ENCODE measurements around the gene SLC6A8.

Gene SLC6A8

DNA sequence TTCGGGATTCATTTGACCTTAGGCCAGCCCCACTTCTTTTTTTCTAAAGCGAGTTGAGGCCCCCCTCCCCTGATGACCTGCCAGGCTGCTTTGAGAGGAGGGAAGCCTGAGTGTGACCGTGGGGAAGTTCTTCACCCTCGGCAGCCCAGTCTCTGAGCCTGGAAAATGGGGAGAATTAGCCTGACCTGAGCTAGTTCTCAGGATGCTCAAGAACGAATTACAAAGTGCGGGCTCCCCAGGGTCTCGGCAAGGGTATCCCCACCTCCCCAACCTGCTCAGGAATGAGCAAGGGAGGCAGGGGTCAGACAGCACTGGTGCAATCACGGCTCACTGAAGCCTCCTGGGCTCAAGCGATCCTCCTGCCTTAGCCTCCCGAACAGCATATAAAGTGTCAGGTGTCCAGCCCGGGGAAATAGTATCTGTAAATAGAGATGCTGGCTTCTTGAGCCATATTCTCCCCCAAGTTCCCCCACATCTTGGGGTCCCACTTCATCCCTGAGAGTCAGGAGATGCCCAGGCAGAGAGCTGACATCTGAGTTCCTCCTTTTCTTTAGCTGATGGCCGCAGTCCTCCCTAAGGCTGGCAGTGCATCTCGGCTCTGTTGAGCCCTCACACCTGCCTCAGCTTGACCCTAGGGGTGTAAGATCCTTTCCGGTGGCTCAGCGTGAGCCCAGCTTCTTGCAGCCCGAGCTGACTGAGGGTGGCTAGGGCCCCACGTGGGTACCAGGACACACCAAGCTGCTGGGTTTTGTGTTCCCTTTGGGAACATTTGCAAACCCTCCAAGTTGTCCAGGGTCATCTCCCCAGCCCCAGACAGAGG is 39.2 kb upstream of the SLC6A8 start:
- no peak for DNase-seq

GRCh38 chrX:153649178-153649914 is 38.4 kb upstream of the SLC6A8 start:
- peak; percentile 61 for DNase-seq

GRCh38 chrX:153649915-153650782 is 37.6 kb upstream of the SLC6A8 start:
- DNase-seq = no peak

- DNase-seq = no peak
These were observed 36.8 kb upstream of the SLC6A8 start for GRCh38 chrX:153650959-153651358.

GRCh38 chrX:153651540-153652079 is 36.1 kb upstream of the SLC6A8 start:
- DNase-seq = no peak

GRCh38 chrX:153653556-153653955 is 34.2 kb upstream of the SLC6A8 start:
- DNase-seq = no peak

- DNase-seq = no peak
These were observed 30.6 kb upstream of the SLC6A8 start for GRCh38 chrX:153657161-153657560.

DNA sequence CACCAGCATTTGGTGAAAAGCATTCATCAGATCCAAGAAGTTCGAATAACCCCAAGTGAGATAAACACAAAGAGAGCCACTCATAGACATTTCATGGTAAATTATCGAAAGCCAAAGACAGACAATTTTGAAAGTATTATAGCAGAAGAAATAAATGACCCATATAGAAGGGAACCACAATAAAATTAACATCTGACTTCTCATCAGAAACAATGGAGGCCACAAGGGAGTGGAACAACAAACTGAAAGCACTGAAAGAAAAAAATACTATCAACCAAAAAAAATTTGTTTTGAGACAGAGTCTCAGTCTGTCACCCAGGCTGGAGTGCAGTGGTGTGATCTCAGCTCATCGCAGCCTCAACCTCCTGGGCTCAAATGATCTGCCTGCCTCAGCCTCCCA is 28.5 kb upstream of the SLC6A8 start:
- no peak for DNase-seq

- DNase-seq = peak; percentile 13
These were observed 25.5 kb upstream of the SLC6A8 start for GRCh38 chrX:153662266-153662665.

- DNase-seq = no peak
These were observed 21.9 kb upstream of the SLC6A8 start for GRCh38 chrX:153665726-153666306.

DNA sequence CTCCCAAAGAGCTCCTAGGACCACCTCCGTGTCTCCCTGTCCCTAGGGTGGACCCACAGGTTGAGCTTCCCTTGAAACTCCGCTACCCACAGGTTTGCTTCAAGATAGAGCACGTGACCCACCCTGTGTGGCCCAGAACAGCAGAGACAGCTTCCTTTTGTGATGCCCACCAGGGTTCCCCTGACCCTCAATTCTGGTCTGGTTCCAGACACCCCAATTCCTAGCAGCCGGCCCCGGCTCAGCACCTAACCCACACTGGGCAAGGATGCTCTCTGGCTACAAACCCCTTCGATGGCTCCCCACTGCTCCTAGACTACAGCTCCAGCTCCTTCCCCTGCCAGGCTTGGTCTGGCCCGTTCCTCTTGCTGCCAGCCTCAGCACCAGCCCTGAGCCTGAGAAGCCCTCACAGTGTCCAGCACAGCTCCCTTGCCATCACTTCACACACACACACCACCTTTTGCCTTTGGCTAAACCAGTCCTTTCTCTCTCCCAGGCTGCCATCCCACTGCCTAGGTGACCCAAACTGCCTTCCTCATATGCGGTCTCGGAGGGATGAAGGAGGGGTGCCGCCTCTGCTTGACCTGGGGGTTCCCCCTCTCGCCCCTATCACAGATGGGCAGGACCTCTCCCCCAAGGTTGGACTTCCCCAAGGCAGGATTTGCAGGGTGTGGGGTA is 20.3 kb upstream of the SLC6A8 start:
- DNase-seq = no peak

DNA sequence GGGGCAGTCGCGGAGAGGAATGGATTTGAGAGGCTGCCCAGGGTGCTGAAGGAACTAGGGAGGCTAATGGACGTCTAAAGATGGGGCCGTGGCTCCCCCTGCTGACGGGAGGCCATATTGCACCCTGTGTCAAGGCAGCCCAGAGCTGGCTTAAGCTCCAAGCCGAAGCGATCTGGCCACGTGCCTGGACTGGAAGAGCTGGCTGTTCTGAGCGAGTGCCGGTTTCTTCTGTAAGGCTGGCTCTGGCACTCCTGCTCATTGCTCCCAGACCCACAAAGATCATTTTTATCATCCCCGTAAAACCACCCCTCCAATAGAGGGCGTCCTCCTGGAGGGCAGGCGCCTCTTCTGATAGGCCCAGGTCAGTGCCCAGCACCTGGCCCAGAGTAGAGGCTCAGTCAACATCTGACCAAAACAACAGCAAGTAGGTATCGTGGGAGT is 19.8 kb upstream of the SLC6A8 start:
- DNase-seq = peak; percentile 75

GRCh38 chrX:153668423-153669173 is 19.1 kb upstream of the SLC6A8 start:
- no peak for DNase-seq

- no peak for DNase-seq
These were observed 18.4 kb upstream of the SLC6A8 start for GRCh38 chrX:153669174-153669890.

- DNase-seq = no peak
These were observed 17.6 kb upstream of the SLC6A8 start for GRCh38 chrX:153669901-153670731.

DNA sequence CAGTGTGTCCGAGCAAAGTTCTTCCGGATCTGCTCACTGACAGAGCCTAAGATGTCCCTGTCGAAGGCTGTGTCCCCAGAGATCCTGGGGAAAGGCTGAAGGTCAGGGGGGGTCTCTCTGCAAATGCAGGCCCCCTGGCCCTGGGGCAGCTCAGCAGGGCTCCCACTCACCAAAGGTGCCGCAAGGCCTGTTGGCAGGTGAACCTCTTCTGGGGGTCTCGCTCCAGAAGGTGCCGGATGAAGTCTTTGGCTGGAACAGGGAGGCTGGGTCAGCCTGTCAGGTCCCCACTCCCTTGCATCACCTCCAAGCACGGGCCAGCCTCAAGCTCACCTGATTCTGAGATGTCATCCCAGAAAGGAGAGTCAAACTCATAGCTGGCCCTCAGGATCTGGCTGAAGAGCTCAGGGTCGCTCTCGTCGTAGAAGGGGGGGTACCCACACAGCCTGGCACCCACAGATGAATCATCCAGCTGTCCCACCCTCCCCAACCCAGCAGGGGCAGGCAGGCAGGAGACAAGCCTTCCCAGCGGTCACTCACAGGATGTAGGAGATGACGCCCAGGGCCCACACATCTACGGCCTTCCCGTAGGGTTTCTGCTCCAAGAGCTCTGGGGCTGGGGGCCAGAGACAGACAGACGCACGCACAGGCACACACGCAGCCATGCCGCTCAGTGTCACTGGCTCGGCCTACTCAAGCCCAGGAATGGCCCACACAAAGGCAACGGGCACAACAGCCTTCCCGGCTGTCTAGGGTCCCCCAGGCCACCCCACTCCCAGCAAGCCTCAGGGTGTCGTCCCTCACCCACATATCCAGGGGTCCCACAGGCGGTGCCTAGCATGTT is 16.8 kb upstream of the SLC6A8 start:
- no peak for DNase-seq

DNA sequence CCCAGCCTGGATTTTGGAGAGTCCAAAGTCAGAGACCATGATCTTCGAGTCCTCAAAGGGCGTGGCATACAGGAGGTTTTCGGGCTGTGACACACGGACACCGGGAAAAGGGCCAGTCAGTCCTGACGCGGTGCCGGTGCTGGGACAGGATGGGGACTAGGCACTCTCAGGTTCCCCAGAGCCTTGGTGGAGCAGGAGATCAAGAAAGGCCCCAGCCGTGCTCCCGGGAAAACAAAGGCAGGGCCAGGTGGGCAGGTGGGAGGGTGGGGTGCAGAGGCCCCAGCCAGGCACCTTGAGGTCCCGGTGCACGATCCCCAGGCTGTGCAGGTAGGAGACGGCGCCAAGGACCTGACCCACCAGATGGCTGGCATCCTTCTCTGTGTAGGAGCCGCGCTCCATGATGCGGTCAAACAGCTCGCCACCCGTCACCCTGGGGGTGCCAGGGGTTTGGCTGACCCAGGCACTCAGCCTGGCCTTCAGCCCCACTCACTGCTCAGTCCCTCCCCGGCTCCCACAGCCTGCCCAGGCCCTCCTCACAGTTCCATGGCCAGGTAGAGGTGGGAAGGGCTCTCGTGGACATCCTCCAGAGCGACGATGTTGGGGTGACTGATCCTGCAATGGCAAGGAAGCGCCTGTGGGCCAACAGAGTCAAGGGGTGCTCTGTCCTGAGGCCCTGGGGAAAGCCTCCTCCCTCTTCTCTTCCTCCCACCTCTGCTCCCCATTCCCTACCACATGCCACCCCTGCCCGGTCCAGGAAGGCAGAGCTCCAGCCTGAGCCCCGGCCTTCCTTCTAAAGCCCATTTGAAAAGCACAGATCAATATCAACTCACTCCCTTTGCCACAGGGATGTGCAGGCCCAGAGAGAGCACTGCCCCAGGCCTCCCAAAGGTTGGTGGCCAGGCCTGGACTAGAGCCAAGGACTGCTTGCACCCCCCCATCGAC is 15.9 kb upstream of the SLC6A8 start:
- no peak for DNase-seq
